ENCODE measurements around the gene PPOX. TPM values are rescaled to one million over a fixed set of nuclear protein-coding genes. Genes with fewer than 3 reads are reported as not detected.

Gene PPOX
- total and polyA plus RNA-seq, 9 donors = 20.1 to 37.9 (median 24.2) TPM

DNA sequence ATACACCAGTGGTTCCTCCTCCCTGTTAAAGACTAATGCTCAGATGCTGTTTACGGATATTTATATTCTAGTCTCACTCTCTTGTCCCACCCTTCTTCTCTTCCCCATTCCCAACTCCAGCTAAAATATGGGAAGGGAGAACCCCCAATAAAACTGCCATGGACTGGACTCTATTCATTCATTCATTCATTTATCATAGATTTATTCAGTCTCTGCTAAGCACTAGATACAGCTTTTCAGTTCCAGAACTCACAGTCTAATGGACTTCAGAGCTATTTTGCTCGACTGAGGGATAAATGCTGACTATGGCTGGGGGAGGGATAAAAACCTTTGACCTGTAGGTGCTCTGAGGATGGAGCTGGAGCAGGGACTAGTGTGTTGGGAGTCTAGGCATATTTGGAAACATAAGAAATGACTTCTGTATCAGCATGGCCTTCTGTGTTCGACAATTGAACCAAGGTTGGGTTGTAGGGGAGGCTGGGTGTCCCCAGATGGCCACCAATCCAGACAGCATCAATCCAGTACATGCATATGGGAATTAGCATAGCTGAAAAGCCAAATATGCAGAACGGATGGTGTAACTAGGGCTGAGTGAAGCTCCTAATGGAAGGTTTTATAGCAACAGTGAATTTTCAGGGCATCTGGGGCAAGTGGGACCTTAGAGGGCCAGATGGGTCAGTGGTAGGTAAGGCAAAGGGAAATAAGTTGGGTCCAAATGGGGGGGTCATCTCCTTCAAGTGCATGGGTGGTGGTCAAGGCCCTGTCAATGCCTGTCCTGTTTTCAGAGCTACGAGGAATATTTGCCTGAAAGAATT is 53.1 kb downstream of the PPOX start:
- H3K36me3 ChIP-seq = no peaks in the 10 kb centered on the region
- no peak overlapping the region for H3K27ac ChIP-seq
- no peaks in the 10 kb centered on the region for H3K27me3 ChIP-seq
- TF ChIP-seq EP300 (IDR thresholded peaks at IDR 0.05) (no peak), POLR2A (IDR thresholded peaks at IDR 0.05) (no peak)
- TF ChIP-seq, protein P1, sequence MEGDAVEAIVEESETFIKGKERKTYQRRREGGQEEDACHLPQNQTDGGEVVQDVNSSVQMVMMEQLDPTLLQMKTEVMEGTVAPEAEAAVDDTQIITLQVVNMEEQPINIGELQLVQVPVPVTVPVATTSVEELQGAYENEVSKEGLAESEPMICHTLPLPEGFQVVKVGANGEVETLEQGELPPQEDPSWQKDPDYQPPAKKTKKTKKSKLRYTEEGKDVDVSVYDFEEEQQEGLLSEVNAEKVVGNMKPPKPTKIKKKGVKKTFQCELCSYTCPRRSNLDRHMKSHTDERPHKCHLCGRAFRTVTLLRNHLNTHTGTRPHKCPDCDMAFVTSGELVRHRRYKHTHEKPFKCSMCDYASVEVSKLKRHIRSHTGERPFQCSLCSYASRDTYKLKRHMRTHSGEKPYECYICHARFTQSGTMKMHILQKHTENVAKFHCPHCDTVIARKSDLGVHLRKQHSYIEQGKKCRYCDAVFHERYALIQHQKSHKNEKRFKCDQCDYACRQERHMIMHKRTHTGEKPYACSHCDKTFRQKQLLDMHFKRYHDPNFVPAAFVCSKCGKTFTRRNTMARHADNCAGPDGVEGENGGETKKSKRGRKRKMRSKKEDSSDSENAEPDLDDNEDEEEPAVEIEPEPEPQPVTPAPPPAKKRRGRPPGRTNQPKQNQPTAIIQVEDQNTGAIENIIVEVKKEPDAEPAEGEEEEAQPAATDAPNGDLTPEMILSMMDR (IDR thresholded peaks at IDR 0.05) = no peak
- 84 to 92% (median 88%) methylated on average over 5 of the region's 5 CpGs for WGBS, 3 donors
- intact Hi-C loops (cut with DNase I) = no loop called here
- no peak for DNase-seq
- no peaks in the 10 kb centered on the region for H3K9me3 ChIP-seq
- no peaks in the 10 kb centered on the region for H3K4me1 ChIP-seq (ENCODE audit: insufficient read depth)
- H3K4me3 ChIP-seq = no peak overlapping the region

DNA sequence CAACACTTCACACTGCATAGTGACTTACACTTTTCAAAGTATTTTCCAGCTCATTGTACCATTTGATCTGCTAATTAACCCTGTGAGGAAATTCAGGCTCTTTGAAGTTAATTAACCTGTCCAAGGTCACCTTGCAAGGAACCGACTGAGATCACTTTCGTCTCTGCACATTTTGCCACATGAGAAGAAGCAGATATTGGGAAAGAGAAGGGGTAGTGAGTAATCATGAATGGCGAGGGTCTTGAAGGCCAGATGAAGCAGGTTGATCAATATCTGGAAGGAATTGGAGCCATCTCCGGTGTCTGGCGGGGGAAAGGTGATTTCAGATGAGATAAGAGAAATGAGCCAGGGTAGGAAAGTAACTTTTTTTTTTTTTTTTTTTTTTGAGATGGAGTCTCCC is 53.8 kb downstream of the PPOX start:
- Histone ChIP-seq H3K27ac (no peak overlapping the region), H3K4me3 (no peak overlapping the region), H3K4me1 (ENCODE audit: insufficient read depth) (no peaks in the 10 kb centered on the region), H3K27me3 (no peaks in the 10 kb centered on the region), H3K36me3 (no peaks in the 10 kb centered on the region), H3K9me3 (no peaks in the 10 kb centered on the region)
- no peak for TF ChIP-seq POLR2A (IDR thresholded peaks at IDR 0.05)
- no peak for TF ChIP-seq EP300 (IDR thresholded peaks at IDR 0.05)
- TF ChIP-seq, protein P1 (IDR thresholded peaks at IDR 0.05) = no peak
- DNase-seq = no peak
- WGBS, 3 donors = 81 to 84% (median 84%) methylated on average over 5 of the region's 5 CpGs
- intact Hi-C loops (cut with DNase I) = loop anchor here in 2 of 4 donors (10.0 kb wide), 2 partner anchors 85 to 165 kb away; partner anchors contain the start of gene MPZ (in 1 of the 2)

Small RNA genes lying within 50 kb of the gene (small RNA-seq; reads per million reads assigned to genes)
- not detected for gene RF01225

Other genes with a start within 250 kb of the PPOX start
- 1 to 10 TPM in 6 of 7 donors, under 1 TPM in 1; 0.53 to 7.2 (median 2.1) TPM for gene ITLN2, start 211.6 kb upstream of the PPOX start, total RNA-seq
- 1 to 10 TPM; 3.4 to 7.6 TPM for gene ITLN2, start 211.6 kb upstream of the PPOX start, polyA plus RNA-seq
- gene F11R, start 145.3 kb upstream of the PPOX start, total RNA-seq = 10 to 100 TPM; 14.8 to 62.7 (median 34.9) TPM
- 10 to 100 TPM; 26.1 to 68.5 TPM for gene F11R, start 145.3 kb upstream of the PPOX start, polyA plus RNA-seq
- gene TSTD1, start 127.5 kb upstream of the PPOX start, total RNA-seq = 100 to 1,000 TPM in 1 of 7 donors, 10 to 100 TPM in 6; 32.6 to 200 (median 50.3) TPM
- 100 to 1,000 TPM in 1 of 2 donors, 10 to 100 TPM in 1; 13.6 to 107 TPM for gene TSTD1, start 127.5 kb upstream of the PPOX start, polyA plus RNA-seq
- gene USF1, start 120.4 kb upstream of the PPOX start, total RNA-seq = 10 to 100 TPM; 28.1 to 49.6 (median 44.0) TPM
- 10 to 100 TPM; 38.8 to 54.8 TPM for gene USF1, start 120.4 kb upstream of the PPOX start, polyA plus RNA-seq
- gene ARHGAP30, start 96.5 kb upstream of the PPOX start, total RNA-seq = 1 to 10 TPM; 1.7 to 6.3 (median 2.8) TPM
- 1 to 10 TPM; 1.6 to 9.3 TPM for gene ARHGAP30, start 96.5 kb upstream of the PPOX start, polyA plus RNA-seq
- gene NECTIN4, start 76.9 kb upstream of the PPOX start, total RNA-seq = 1 to 10 TPM in 1 of 7 donors, under 1 TPM in 4, not detected in 2; 0.15 to 4.4 (median 0.26) TPM
- gene NECTIN4, start 76.9 kb upstream of the PPOX start, polyA plus RNA-seq = under 1 TPM in 1 of 2 donors, not detected in 1; 0.07 TPM
- gene KLHDC9, start 68.1 kb upstream of the PPOX start, total RNA-seq = 10 to 100 TPM in 2 of 7 donors, 1 to 10 TPM in 5; 5.5 to 23.3 (median 7.5) TPM
- 1 to 10 TPM; 7.1 to 7.3 TPM for gene KLHDC9, start 68.1 kb upstream of the PPOX start, polyA plus RNA-seq
- 10 to 100 TPM; 18.1 to 54.0 (median 46.9) TPM for gene PFDN2, start 48.4 kb upstream of the PPOX start, total RNA-seq
- gene PFDN2, start 48.4 kb upstream of the PPOX start, polyA plus RNA-seq = 10 to 100 TPM; 66.6 to 94.4 TPM
- 10 to 100 TPM; 25.4 to 37.1 (median 33.7) TPM for gene NIT1, start 48.3 kb upstream of the PPOX start, total RNA-seq
- gene NIT1, start 48.3 kb upstream of the PPOX start, polyA plus RNA-seq = 10 to 100 TPM; 36.7 to 37.5 TPM
- 10 to 100 TPM; 19.0 to 40.2 (median 38.1) TPM for gene DEDD, start 33.8 kb upstream of the PPOX start, total RNA-seq
- gene DEDD, start 33.8 kb upstream of the PPOX start, polyA plus RNA-seq = 10 to 100 TPM; 35.2 to 53.9 TPM
- gene UFC1, start 12.4 kb upstream of the PPOX start, total RNA-seq = 100 to 1,000 TPM in 3 of 7 donors, 10 to 100 TPM in 4; 63.2 to 111 (median 96.1) TPM
- gene UFC1, start 12.4 kb upstream of the PPOX start, polyA plus RNA-seq = 100 to 1,000 TPM; 131 to 209 TPM
- 10 to 100 TPM; 16.7 to 41.9 (median 38.5) TPM for gene USP21, start 6.9 kb upstream of the PPOX start, total RNA-seq
- gene USP21, start 6.9 kb upstream of the PPOX start, polyA plus RNA-seq = 10 to 100 TPM; 29.2 to 32.0 TPM
- gene B4GALT3, start 11.1 kb downstream of the PPOX start, total RNA-seq = 10 to 100 TPM; 23.1 to 40.6 (median 28.8) TPM
- gene B4GALT3, start 11.1 kb downstream of the PPOX start, polyA plus RNA-seq = 10 to 100 TPM; 24.2 to 44.0 TPM
- 100 to 1,000 TPM in 4 of 7 donors, 10 to 100 TPM in 3; 40.7 to 437 (median 103) TPM for gene ADAMTS4, start 32.6 kb downstream of the PPOX start, total RNA-seq
- gene ADAMTS4, start 32.6 kb downstream of the PPOX start, polyA plus RNA-seq = 10 to 100 TPM in 1 of 2 donors, under 1 TPM in 1; 0.90 to 19.4 TPM
- gene NDUFS2, start 35.9 kb downstream of the PPOX start, total RNA-seq = 100 to 1,000 TPM in 4 of 7 donors, 10 to 100 TPM in 3; 90.7 to 137 (median 105) TPM
- 100 to 1,000 TPM in 1 of 2 donors, 10 to 100 TPM in 1; 76.2 to 140 TPM for gene NDUFS2, start 35.9 kb downstream of the PPOX start, polyA plus RNA-seq
- 10 to 100 TPM in 4 of 7 donors, 1 to 10 TPM in 3; 7.1 to 38.0 (median 19.3) TPM for gene FCER1G, start 48.9 kb downstream of the PPOX start, total RNA-seq
- 100 to 1,000 TPM in 1 of 2 donors, 10 to 100 TPM in 1; 38.3 to 270 TPM for gene FCER1G, start 48.9 kb downstream of the PPOX start, polyA plus RNA-seq
- gene APOA2, start 57.2 kb downstream of the PPOX start, total RNA-seq = 1 to 10 TPM in 1 of 7 donors, under 1 TPM in 1, not detected in 5; 0.85 to 4.3 TPM
- not detected for gene APOA2, start 57.2 kb downstream of the PPOX start, polyA plus RNA-seq
- gene TOMM40L, start 59.6 kb downstream of the PPOX start, total RNA-seq = 10 to 100 TPM in 1 of 7 donors, 1 to 10 TPM in 6; 2.4 to 15.2 (median 7.5) TPM
- gene TOMM40L, start 59.6 kb downstream of the PPOX start, polyA plus RNA-seq = 10 to 100 TPM in 1 of 2 donors, 1 to 10 TPM in 1; 3.7 to 10.4 TPM
- gene NR1I3, start 71.8 kb downstream of the PPOX start, total RNA-seq = not detected
- not detected for gene NR1I3, start 71.8 kb downstream of the PPOX start, polyA plus RNA-seq
- gene PCP4L1, start 92.3 kb downstream of the PPOX start, total RNA-seq = 10 to 100 TPM in 1 of 7 donors, 1 to 10 TPM in 5, under 1 TPM in 1; 0.69 to 20.2 (median 1.7) TPM
- gene PCP4L1, start 92.3 kb downstream of the PPOX start, polyA plus RNA-seq = 1 to 10 TPM; 2.6 to 9.4 TPM
- 1 to 10 TPM; 1.4 to 3.8 (median 2.5) TPM for gene MPZ, start 143.5 kb downstream of the PPOX start, total RNA-seq
- gene MPZ, start 143.5 kb downstream of the PPOX start, polyA plus RNA-seq = 1 to 10 TPM; 2.3 to 9.3 TPM
- 100 to 1,000 TPM in 5 of 7 donors, 10 to 100 TPM in 2; 12.6 to 149 (median 126) TPM for gene SDHC, start 148.0 kb downstream of the PPOX start, total RNA-seq
- gene SDHC, start 148.0 kb downstream of the PPOX start, polyA plus RNA-seq = 100 to 1,000 TPM; 115 to 327 TPM
- gene CFAP126, start 201.4 kb downstream of the PPOX start, total RNA-seq = 10 to 100 TPM in 1 of 7 donors, 1 to 10 TPM in 3, not detected in 3; 1.5 to 15.2 (median 2.5) TPM
- under 1 TPM in 1 of 2 donors, not detected in 1; 0.11 TPM for gene CFAP126, start 201.4 kb downstream of the PPOX start, polyA plus RNA-seq

All from ovary (tissue), 9 donors.